ELR (cell line): Measurements from ENCODE around the gene UCK2.
A peak's percentile ranks its signal among the peaks of the same experiment; 100 is the strongest.

Experiments used
- DNase-seq: peaks from one replicate; pipeline ENCODE4 v3.0.0-alpha.2; 2015; ENCODE audit warnings: low read depth

Gene UCK2

DNA sequence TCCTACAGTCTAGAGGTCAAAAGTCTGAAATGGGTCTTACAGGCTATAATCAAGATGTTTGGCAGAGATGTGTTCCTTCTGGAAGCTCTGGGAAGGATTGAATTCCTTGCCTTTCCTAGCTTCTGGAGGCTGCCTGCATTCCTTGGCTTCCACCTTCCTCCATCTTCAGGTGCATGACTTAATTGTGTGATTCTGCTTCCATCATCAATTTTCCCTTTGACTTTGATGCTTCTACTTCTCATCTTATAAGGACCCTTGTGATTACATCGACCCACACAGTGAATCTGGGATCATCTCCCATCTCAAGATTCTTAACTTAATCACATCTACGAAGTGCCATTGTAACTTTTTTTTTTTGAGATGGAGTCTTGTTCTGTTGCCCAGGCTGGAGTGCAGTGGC is 111.4 kb downstream of the UCK2 start:
- no peak for DNase-seq

- no peak for DNase-seq
Measured at GRCh38 chr1:165941531-165941930, 114.1 kb downstream of the UCK2 start.

DNA sequence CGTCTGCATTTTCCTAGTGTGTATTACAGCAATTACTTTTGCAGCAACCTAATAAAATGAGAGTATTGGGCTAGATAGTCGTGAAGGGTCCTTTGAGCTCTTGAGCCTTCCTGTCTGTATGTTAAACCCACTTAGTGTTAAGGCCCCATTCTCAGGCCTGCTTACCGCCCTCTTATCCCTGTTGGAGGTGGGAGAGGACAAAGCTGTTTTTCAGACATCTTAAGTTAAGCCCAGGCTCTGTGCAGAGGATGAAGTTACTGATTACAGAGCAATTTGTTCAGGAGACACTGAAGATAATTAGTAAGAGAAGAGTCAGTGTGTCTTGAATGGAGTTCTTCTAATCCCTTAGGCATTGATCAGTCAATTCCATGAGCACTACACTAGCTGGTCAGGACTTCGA is 114.6 kb downstream of the UCK2 start:
- DNase-seq, result no peak

GRCh38 chr1:165942927-165943597 is 115.6 kb downstream of the UCK2 start:
- peak; percentile 10 for DNase-seq

DNA sequence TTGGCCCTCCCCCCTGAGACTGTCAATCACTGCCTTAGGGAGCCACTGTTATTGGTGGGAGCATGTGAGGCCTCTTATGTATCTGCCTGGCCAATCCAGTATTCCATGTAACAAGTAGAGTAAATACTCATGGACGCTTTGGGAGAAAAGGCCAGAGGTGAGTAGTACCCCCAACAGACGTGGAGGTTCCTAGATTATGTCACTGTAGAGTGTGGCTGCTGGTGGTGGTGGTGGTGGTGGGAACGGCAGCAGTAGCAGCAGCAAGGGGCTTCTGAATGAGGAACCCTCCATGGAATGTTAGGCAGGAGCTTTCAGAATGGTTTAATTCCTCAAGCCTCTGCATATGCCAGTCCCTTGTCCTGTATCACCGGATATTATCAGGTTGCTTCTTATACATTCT is 118.5 kb downstream of the UCK2 start:
- DNase-seq, result no peak

DNA sequence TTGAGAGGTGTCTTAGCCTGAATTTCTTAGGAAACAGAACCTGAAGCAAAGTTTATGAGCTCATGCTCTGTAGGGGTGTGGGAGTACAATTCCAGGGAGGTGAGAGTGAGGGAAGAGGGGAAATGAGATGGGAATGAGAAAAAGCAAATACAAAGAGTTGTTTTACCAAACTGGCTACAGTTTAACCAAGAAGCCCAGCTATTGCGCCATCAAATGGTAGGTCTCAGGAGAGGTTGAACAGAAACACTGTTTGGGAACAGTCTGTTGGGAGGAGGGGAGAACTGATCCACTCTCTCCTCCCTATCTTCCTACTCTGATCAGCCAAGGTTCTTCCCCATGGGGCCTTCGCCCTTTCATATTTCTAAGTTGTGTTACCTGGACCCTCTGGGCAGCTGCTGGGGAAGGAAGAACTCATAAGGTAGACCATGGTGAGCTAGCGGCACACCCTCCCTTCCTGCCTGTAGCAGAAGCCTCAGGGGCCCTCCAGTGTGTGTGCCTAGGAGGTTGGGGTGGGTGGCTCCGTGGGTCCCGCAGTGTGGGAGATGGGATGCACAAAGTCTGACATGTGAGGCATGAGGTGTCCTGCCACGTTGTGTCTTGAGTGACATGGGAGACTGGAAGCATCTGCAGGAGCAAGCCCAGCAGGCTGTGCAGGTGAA is 120.5 kb downstream of the UCK2 start:
- no peak for DNase-seq

DNA sequence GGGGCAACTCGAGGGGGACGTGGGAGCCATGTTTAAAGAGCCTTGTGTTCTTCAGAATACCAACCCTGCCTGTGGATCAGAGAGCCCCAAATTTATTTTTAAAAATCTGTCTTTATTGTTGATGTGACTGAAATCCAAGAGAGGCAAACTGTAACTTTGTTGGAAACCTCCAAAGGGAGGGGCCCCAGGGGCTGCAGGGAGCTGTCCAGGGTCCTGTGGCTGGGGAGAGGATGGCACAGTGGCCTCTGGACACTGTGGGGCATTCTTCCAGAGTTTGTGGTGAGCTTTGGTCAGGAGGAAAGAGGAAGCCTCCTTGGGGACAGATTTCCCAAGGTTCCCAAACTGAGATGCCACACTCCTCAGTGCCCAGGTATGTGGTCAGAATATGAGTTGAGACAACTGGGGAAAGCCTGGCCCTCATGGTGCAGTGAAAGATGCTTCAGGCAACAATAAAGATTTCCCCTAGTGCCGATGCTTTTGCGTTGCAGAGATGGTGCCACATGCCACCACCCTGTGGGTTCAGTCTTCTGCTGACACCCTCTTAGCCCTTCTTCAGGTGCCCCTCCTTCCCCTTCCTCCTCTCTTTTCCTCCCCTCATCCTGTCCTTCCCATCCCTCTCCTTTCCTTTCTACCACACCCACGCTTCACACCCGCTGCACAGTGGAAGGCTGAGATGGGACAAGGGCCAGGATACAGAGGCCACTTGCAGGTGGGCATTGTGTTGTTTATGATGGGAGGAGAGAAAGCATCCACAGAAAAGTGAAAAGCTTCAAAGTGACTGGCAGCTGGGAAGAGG is 122.1 kb downstream of the UCK2 start:
- peak; percentile 28 for DNase-seq

DNA sequence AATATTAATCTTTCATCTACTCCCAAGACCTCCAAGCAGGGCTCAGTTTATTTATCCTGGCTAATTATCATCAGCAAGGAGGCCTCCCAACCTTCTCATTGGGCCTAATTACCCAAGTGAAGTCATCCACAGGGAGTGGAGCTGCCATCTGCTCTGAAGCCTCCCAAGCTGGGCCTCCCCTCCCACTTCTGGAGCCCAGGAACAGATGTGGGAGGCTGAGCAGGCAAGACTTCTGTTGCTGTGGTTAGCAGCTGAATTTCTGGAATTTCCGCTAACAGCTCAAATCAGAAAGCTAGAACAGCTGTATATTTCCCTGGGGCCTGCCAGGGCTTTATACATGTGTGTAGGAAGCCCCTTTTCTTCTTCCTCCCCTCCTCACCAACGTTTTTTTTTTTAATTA is 127.5 kb downstream of the UCK2 start:
- peak; percentile 48 for DNase-seq

GRCh38 chr1:165958306-165958705 is 130.9 kb downstream of the UCK2 start:
- DNase-seq, result no peak

- peak; percentile 50 for DNase-seq
Measured at GRCh38 chr1:165960136-165960535, 132.7 kb downstream of the UCK2 start.

DNA sequence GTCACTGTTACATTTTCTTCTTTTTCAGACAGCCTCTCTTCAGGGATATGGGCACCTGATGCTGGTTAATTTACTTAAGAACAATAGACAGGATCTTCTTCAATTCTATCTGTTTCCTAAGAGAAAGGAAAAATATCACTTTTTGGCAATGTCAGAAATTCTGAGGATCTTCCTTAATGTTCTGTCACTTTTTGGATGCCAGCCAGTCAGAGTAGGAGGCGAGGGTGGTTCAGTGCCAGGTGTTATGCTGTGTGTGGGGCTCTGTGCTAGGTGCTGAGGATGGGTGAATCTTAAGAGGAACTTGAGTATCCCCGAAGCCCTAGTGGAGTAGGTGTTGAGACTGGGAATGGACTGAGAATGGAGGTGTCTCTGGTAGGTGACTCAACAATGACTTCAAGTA is 133.5 kb downstream of the UCK2 start:
- DNase-seq, result no peak
